Transverse colon (tissue), 4 donors: ENCODE measurements around the gene MCC. TPM values are rescaled to one million over a fixed set of nuclear protein-coding genes. Genes with fewer than 3 reads are reported as not detected.

Experiments used
- DNase-seq: peaks from one replicate; pipeline ENCODE4 v3.0.0-alpha.2; 2019
- H3K27ac ChIP-seq, 4 donors: fragments of 200-600 bp; sonication (generic); 2 replicates each; pipeline ENCODE4 v1.5.1; 2016 to 2018; ENCODE audit warnings: inconsistent platforms in 4 of 4
- H3K27me3 ChIP-seq: fragments of 200-600 bp; sonication (generic); 2 replicates; pipeline ENCODE4 v1.5.1; 2017; ENCODE audit warnings: inconsistent platforms
- H3K36me3 ChIP-seq, 4 donors: fragments of 200-600 bp; sonication (generic); 2 replicates each; pipeline ENCODE4 v1.5.1; 2017 to 2019; ENCODE audit warnings: inconsistent platforms in 4 of 4
- H3K4me1 ChIP-seq, 4 donors: fragments of 200-600 bp; sonication (generic); 2 replicates each; pipeline ENCODE4 v1.5.1; 2017 to 2020; ENCODE audit warnings: inconsistent platforms in 4 of 4
- H3K4me3 ChIP-seq, 4 donors: fragments of 200-600 bp; sonication (generic); 1 replicate in 1 of 4; 2 replicates in 3 of 4; pipeline versions ENCODE4 v1.5.1 to v1.6.1; 2017 to 2019; ENCODE audit warnings: inconsistent platforms in 4 of 4
- H3K9me3 ChIP-seq, 2 donors: fragments of 200-600 bp; sonication (generic); 2 replicates each; pipeline ENCODE4 v1.5.1; 2017 to 2019; ENCODE audit warnings: inconsistent platforms in 2 of 2
- CTCF ChIP-seq, 5 experiments: fragments of 200-600 bp in 3 of 5; fragments of 450-650 bp in 2 of 5; sonication (generic) in 3 of 5; IDR thresholded peaks; 1 replicate in 2 of 5; 2 replicates in 3 of 5; pipeline ENCODE4 v1.5.1; 2016 to 2017; ENCODE audit warnings: antibody characterized with exemption in 5 of 5, inconsistent platforms in 3 of 5, mild to moderate bottlenecking in 2 of 5, moderate library complexity in 1 of 5
- EP300 ChIP-seq: sonication (generic); formaldehyde crosslinking; IDR thresholded peaks from one replicate; pipeline ENCODE4 v1.6.1; 2017; ENCODE audit warnings: antibody characterized with exemption, low read depth
- POLR2A ChIP-seq: fragments of 450-650 bp; IDR thresholded peaks from one replicate; pipeline ENCODE4 v1.6.1; 2016; ENCODE audit warnings: antibody characterized with exemption, mild to moderate bottlenecking, moderate library complexity
- POLR2AphosphoS5 ChIP-seq, 3 donors: sonication (generic); formaldehyde crosslinking; IDR thresholded peaks; one replicate each; pipeline ENCODE4 v1.6.1; 2016; ENCODE audit warnings: antibody characterized with exemption in 3 of 3
- WGBS, 2 donors: methylation state at CpG; one replicate each; pipeline ENCODE4 v1.1.5; 2018; ENCODE audit warnings: low coverage in 1 of 2; 5-methylcytosine and 5-hydroxymethylcytosine counted together
- in situ Hi-C, 4 donors: fragments of 200-750 bp; cut with MboI; loops; one replicate each; pipeline versions ENCODE4 v1.15.0 to v1.15.1; 2017; ENCODE audit warnings: low sequenced_read_pairs in 3 of 4, low pct_ligation_motif_present in 1 of 4, low pct_unique_long_range_greater_than_20kb in 1 of 4
- intact Hi-C: fragments of 100-400 bp; cut with DNase I; formaldehyde crosslinking; loops from one replicate; pipeline ENCODE4 v1.15.1; 2023; ENCODE audit warnings: low total_unique reads
- total RNA-seq, 4 donors: library from RNA; depleted of rRNA; stranded (reverse); fragments of >200 nt; gene quantifications; one replicate each; pipeline ENCODE4 v1.1.0, GENCODE V29; 2016

MCC gene
- total RNA-seq, 4 donors from 2014 or later, result 2.6 to 28.4 (median 16.4) TPM

- no peaks in the 10 kb centered on the region for H3K27me3 ChIP-seq
- H3K4me1 ChIP-seq, result no peaks in the 10 kb centered on the region
- H3K4me3 ChIP-seq, result no peak overlapping the region
- WGBS, 2 donors, result 77 to 90% methylated on average over 2 to 5 of the region's 5 CpGs
- no peak overlapping the region for H3K27ac ChIP-seq
- intact Hi-C loops, result no loop called here
- DNase-seq, result no peak
- no peak for TF ChIP-seq POLR2AphosphoS5 (IDR thresholded peaks at IDR 0.05)
- no peak for TF ChIP-seq CTCF (IDR thresholded peaks at IDR 0.05)
- TF ChIP-seq POLR2A, result no peak
- no peak for TF ChIP-seq EP300
- H3K9me3 ChIP-seq, result no peaks in the 10 kb centered on the region
- H3K36me3 ChIP-seq, result no peaks in the 10 kb centered on the region
- in situ Hi-C loops, result no loop called here
These were observed 177.0 kb downstream of the MCC start for GRCh38 chr5:113311301-113311700.

- TF ChIP-seq POLR2A, result no peak
- TF ChIP-seq POLR2AphosphoS5 (IDR thresholded peaks at IDR 0.05), result no peak
- no peak for TF ChIP-seq CTCF (IDR thresholded peaks at IDR 0.05)
- no peak for TF ChIP-seq EP300
- Histone ChIP-seq H3K4me1 (no peaks in the 10 kb centered on the region), H3K27me3 (no peaks in the 10 kb centered on the region), H3K4me3 (no peak overlapping the region), H3K9me3 (no peaks in the 10 kb centered on the region), H3K36me3 (no peaks in the 10 kb centered on the region), H3K27ac (no peak overlapping the region)
- WGBS, 2 donors, result 59 to 64% methylated on average over 2 of the region's 2 CpGs
- intact Hi-C loops, result no loop called here
- no peak for DNase-seq
- in situ Hi-C loops, result no loop called here
These were observed 186.1 kb downstream of the MCC start for GRCh38 chr5:113302120-113302519.

- peaks cover 2% of the 10 kb centered on the region for H3K27me3 ChIP-seq
- TF ChIP-seq POLR2A (no peak), POLR2AphosphoS5 (IDR thresholded peaks at IDR 0.05) (no peak), CTCF (IDR thresholded peaks at IDR 0.05) (no peak), EP300 (no peak)
- peaks cover 0 to 9% (median 7%) of the 10 kb centered on the region in 4 donors for H3K4me1 ChIP-seq
- intact Hi-C loops, result no loop called here
- no peaks in the 10 kb centered on the region for H3K36me3 ChIP-seq
- H3K27ac ChIP-seq, result no peak overlapping the region
- no peaks in the 10 kb centered on the region for H3K9me3 ChIP-seq
- in situ Hi-C loops, result no loop called here
- H3K4me3 ChIP-seq, result no peak overlapping the region
- WGBS, 2 donors, result 78 to 83% methylated on average over 1 of the region's 1 CpG
- DNase-seq, result no peak
These were observed 188.7 kb downstream of the MCC start for GRCh38 chr5:113299591-113299990.

GRCh38 chr5:113296676-113297075 lies 191.6 kb downstream of the MCC start:
- 73% methylated on average over 1 of the region's 1 CpG for WGBS, 2 donors
- H3K27me3 ChIP-seq, result peaks cover 18% of the 10 kb centered on the region
- intact Hi-C loops (no loop called here), in situ Hi-C loops (no loop called here)
- TF ChIP-seq POLR2AphosphoS5 (IDR thresholded peaks at IDR 0.05), result no peak
- TF ChIP-seq EP300, result no peak
- TF ChIP-seq CTCF (IDR thresholded peaks at IDR 0.05), result no peak
- no peak for TF ChIP-seq POLR2A
- H3K4me3 ChIP-seq, result no peak overlapping the region
- DNase-seq, result no peak
- H3K9me3 ChIP-seq, result no peaks in the 10 kb centered on the region
- no peak overlapping the region for H3K27ac ChIP-seq
- no peaks in the 10 kb centered on the region for H3K36me3 ChIP-seq
- H3K4me1 ChIP-seq, result peaks cover 0 to 16% (median 12%) of the 10 kb centered on the region in 4 donors
